Transverse colon (tissue), 4 donors: Measurements from ENCODE around the gene CIAPIN1.

ENCODE experiments used
- POLR2A ChIP-seq: fragments of 450-650 bp; IDR thresholded peaks from one replicate; pipeline ENCODE4 v1.6.1; 2016; ENCODE audit warnings: antibody characterized with exemption, mild to moderate bottlenecking, moderate library complexity
- POLR2AphosphoS5 ChIP-seq, 3 donors: sonication (generic); formaldehyde crosslinking; IDR thresholded peaks; one replicate each; pipeline ENCODE4 v1.6.1; 2016; ENCODE audit warnings: antibody characterized with exemption in 3 of 3
- TF ChIP-seq, protein P1 (sequence below), 5 experiments: fragments of 200-600 bp in 3 of 5; fragments of 450-650 bp in 2 of 5; sonication (generic) in 3 of 5; IDR thresholded peaks; 1 replicate in 2 of 5; 2 replicates in 3 of 5; pipeline ENCODE4 v1.5.1; 2016 to 2017; ENCODE audit warnings: antibody characterized with exemption in 5 of 5, inconsistent platforms in 3 of 5, mild to moderate bottlenecking in 2 of 5, moderate library complexity in 1 of 5

- TF ChIP-seq POLR2AphosphoS5 (IDR thresholded peaks at IDR 0.05): no peak
- TF ChIP-seq POLR2A: no peak
- TF ChIP-seq, protein P1, sequence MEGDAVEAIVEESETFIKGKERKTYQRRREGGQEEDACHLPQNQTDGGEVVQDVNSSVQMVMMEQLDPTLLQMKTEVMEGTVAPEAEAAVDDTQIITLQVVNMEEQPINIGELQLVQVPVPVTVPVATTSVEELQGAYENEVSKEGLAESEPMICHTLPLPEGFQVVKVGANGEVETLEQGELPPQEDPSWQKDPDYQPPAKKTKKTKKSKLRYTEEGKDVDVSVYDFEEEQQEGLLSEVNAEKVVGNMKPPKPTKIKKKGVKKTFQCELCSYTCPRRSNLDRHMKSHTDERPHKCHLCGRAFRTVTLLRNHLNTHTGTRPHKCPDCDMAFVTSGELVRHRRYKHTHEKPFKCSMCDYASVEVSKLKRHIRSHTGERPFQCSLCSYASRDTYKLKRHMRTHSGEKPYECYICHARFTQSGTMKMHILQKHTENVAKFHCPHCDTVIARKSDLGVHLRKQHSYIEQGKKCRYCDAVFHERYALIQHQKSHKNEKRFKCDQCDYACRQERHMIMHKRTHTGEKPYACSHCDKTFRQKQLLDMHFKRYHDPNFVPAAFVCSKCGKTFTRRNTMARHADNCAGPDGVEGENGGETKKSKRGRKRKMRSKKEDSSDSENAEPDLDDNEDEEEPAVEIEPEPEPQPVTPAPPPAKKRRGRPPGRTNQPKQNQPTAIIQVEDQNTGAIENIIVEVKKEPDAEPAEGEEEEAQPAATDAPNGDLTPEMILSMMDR (IDR thresholded peaks at IDR 0.05): no peak
Observed at GRCh38 chr16:57445510-57445909, 1.7 kb downstream of the CIAPIN1 start.
